ENCODE data around the gene LUC7L. TPM values are rescaled to one million over a fixed set of nuclear protein-coding genes. Genes with fewer than 3 reads are reported as not detected.
"Not testable (repeated sequence)": the region's sequence is repeated elsewhere in the genome, so short reads cannot be mapped to it uniquely, and the experiment has no call there.

LUC7L gene
- polyA plus RNA-seq, 3 donors: 36.1 to 83.2 (median 36.3) TPM

DNA sequence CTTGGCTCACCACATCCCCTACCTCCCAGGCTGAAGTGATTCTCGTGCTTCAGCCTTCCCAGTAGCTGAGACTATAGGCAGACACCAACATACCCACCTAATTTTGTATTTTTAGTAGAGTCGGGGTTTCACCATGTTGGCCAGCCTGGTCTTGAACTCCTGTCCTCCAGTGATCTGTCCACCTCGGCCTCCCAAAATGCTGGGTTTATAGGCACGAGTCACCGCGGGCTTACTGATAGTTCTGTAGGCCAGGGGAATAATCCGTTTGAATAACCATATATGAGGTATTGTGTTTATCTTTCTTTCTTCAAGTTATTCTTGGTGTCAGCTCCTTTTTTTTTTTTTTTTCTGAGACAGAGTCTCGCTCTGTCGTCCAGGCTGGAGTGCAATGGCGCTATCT lies 13.0 kb upstream of the LUC7L start:
- 88 to 90% (median 90%) methylated on average over 10 of the region's 10 CpGs for WGBS, 3 donors
- H3K27ac ChIP-seq (ENCODE audit: low read depth, low read length): no peak overlapping the region

DNA sequence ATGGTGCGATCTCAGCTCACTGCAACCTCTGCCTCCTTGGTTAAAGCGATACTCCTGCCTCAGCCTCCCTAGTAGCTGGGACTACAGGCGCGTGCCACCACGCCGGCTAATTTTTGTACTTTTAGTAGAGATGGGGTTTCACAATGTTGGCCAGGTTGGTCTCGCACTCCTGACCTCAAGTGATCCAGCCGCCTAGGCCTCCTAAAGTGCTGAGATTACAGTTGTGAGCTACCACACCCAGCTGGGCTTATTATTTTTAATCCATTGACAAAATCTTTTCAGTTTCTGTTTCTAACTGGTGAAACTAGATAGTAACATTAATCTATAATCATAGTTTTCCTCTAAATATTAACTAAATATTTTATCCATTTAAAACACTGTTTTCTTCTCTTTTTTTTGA lies 11.3 kb upstream of the LUC7L start:
- H3K27ac ChIP-seq (ENCODE audit: low read depth, low read length): no peak overlapping the region
- WGBS, 3 donors: 92 to 97% (median 92%) methylated on average over 8 of the region's 8 CpGs

DNA sequence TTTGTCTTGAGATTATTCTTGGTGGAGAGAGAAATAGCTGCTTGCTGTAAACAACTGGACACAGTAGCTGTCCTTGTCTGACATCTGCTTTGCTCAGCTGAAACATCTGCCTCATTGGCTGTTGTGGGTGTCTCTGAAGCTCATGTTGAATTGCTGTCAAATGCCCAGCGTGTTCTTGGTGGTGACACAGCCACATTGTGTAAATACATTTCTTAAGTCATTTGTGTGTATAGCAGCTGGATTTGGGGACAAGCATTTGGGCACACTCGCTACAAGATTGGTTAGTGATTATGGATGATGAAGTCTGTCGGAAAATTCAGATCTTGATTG lies 10.7 kb upstream of the LUC7L start:
- H3K27ac ChIP-seq (ENCODE audit: low read depth, low read length): no peak overlapping the region
- 37 to 75% (median 70%) methylated on average over 3 of the region's 3 CpGs for WGBS, 3 donors

DNA sequence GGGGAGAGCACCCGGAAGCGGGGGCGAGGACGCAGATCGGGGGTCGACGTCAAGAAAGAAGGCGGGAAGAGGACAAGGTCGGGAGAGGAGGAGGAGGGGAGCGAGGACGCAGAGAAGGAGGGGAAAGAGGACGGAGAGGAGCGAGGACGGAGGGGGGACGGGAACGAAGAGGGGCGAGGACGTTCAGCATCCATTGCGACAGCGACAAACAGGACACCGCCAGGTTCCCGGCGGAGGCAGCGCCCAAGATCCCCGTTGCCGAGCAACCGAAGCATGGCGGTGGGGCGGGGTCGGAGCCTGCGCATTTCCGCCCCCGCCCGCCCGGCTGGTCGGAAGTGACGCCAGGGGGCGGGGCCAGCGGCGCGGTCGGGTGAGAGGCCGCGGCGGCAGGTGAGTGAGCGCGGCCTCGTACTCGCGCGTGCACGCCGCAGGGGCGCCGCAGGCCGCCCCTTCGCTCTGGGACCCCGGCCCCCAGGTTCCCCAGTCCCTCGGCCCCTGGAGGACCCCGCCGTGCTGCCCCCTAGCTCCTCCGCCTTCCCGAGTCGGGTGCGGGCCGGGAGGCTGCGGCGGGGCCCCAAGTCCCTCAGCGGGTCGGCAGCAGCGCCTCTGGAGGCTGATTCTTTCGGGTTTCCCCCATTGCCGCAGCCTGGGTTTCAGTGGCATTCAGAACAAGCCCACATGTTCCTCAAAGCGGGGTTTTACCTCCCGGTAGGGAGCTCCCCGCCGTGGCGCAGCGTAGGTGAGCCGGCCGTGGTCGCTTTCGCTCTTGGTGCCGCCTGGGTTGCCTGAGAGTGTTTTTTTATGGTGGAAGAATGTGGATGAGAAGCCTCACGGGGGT lies 5.4 kb upstream of the LUC7L start, which contains the start of gene FAM234A:
TSS of gene FAM234A (plus strand) at position 354 of the 838 bp plus-strand sequence. CDS start 19,593 bp downstream, outside the sequence.
- WGBS, 3 donors: 0% methylated on average over 60 to 85 of the region's 85 CpGs
- H3K27ac ChIP-seq (ENCODE audit: low read depth, low read length): peak within 1 kb of the TSS; percentile 44

DNA sequence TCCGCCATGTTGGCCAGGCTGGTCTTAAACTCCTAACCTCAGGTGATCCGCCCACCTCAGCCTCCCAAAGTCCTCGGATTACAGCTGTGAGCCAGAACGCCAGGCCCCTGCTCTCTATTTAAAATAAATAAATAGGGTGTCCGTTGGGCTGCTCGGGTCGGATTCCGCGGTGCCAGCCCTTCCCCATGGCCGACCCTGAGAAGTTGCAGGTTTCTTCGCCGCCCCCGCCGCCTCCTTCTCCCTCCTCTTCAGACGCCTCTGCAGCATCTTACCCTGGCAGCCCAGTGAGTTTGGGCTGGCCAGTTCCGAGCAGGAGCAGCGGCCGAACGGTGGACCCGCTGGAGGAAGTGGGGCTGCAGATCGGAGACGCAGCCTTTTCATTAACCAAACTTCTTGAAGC lies 1.7 kb upstream of the LUC7L start:
- H3K27ac ChIP-seq (ENCODE audit: low read depth, low read length): no peak overlapping the region
- 77 to 85% (median 82%) methylated on average over 22 of the region's 22 CpGs for WGBS, 3 donors

DNA sequence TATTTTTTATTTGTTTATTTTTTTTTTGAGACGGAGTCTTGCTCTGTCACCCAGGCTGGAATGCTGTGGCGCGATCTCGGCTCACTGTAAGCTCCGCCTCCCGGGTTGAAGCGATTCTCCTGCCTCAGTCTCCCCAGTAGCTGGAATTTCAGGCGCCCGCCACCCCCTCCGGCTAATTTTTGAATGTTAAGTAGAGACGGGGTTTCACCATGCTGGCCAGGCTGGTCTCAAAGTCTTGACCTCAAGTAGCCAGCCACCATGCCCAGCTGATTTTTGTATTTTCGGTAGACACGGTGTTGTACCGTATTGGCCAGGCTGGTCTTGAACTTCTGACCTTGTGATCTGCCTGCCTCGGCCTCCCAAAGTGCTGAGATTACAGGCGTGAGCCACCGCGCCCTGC lies 1.1 kb upstream of the LUC7L start:
- not testable (repeated sequence) for H3K27ac ChIP-seq (ENCODE audit: low read depth, low read length)
- 92 to 96% (median 95%) methylated on average over 18 of the region's 18 CpGs for WGBS, 3 donors

DNA sequence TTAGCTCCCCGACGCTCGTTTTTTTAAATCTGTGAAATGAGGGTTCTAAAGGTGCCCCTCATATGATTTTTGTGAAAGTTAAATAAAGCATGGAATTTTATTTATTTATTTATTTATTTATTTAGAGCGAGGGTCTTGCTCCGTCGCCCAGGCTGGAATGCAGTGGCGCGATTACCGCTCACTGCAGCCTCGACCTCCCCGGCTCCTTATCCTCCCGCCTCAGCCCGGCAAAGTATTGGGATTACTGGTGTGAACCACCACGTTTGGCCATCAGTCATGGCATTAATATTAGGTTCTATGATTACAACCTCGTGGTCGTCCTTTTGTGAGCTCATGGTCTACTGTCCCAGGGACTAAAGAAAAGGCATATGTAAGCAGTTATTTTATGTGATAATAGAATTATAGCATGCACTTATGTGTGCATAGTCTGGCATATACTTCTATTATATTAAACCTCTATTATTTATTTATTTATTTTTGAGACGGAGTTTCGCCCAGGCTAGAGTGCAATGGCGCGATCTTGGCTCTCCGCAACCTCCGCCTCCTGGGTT lies 557 bp upstream of the LUC7L start:
- 70 to 84% (median 78%) methylated on average over 22 of the region's 22 CpGs for WGBS, 3 donors
- no peak overlapping the region for H3K27ac ChIP-seq (ENCODE audit: low read depth, low read length)

DNA sequence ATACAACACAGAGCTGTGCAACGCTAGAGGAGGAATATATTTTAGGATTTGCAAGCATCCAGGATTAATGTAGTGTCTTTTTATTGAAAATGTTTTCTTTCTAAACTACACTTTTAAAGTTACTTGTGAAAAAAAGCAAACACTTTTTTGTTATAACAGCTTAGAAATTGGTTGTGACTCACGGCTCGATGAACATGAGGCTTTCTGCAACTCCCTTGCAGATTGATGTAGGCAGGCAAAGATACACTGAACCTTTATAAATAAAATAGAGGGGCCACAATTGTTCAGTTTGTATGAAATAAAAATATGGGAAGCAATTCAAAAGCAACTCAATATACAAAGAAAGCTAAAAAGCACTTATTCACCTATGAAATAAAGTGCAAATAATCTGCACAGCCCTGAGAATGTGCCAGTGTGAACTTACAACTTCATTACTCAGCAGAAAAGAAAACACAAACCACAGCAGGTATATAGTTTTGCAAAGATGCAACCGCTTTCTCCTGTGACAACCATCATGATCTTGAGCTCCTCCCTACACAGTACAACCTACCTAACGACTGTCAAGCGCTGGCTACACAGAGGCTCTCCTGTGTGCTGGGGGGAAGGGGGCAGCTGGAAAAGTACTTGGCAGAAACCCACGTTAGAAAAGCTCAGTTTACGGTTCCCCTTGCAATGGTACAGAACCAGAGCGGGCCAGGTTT lies 948 bp downstream of the LUC7L start:
- WGBS, 3 donors: 13 to 22% (median 19%) methylated on average over 9 of the region's 9 CpGs

DNA sequence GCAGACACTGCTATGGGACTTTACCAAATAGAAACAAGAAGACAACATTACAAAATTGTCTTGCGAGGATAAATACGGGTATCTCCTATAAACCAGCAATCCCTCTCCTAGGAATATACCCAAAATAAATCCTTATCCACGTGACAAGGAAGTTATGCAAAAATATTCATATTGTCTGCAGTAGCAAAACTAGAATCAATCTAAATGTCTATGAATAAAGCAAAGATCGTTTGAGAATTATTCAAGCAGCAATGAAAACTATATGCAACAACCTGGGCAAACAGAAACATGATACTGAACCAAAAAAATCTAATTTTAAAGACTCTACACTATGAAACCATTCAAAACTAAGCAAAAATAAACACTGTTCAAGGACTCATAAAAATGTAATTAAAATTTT lies 9.2 kb downstream of the LUC7L start:
- WGBS, 3 donors: 64 to 79% (median 72%) methylated on average over 4 of the region's 4 CpGs
- H3K27ac ChIP-seq (ENCODE audit: low read depth, low read length): no peak overlapping the region

More for the DNA sequence above, 948 bp downstream of the LUC7L start:
- no peak overlapping the region for H3K27ac ChIP-seq (ENCODE audit: low read depth, low read length)

DNA sequence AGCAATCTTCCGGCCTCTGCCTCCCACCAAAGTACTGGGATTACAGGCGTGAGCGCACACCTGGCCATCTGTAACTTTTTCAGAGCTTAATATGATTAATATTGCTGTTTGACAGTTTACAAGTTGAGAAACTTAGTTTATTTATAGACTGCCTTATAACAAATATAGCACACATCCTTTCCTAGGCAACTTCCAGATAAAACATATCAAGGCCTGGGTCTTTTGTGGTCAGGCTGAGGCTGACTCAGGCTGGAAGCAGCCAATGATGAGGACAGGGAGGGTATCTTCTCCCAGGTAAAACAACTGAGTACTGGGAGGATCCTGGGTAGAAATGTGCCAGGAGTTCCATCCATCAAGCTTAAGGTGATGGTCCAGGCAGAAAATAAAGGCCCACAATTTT lies 16.2 kb downstream of the LUC7L start:
- 72 to 98% (median 92%) methylated on average over 3 of the region's 3 CpGs for WGBS, 3 donors

DNA sequence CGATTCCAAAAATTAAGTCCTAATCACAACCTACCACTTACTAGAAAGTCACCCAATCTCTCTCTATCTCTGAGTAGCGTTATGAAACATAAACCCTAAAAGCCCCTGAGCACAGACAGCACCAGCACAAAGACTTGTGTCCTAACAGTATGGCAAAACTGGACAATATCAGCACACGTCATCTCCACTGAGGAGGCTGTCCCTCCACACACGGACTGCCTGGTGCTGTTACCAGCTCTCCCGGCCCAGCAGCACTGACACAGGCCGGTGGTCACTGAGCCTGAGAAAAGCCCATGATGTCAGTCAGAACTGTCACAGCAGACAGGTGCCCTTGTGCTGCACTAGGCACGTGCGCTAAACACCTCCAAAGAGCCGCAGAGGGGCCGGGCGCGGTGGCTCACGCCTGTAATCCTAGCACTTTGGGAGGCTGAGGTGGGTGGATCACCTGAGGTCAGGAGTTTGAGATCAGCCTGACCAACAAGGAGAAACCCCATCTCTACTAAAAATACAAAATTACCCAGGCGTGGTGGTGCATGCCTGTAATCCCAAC lies 17.5 kb downstream of the LUC7L start:
- H3K27ac ChIP-seq (ENCODE audit: low read depth, low read length): not testable (repeated sequence)
- WGBS, 3 donors: 87 to 91% (median 87%) methylated on average over 14 of the region's 14 CpGs

More for the DNA sequence above, 16.2 kb downstream of the LUC7L start:
- H3K27ac ChIP-seq (ENCODE audit: low read depth, low read length): no peak overlapping the region

DNA sequence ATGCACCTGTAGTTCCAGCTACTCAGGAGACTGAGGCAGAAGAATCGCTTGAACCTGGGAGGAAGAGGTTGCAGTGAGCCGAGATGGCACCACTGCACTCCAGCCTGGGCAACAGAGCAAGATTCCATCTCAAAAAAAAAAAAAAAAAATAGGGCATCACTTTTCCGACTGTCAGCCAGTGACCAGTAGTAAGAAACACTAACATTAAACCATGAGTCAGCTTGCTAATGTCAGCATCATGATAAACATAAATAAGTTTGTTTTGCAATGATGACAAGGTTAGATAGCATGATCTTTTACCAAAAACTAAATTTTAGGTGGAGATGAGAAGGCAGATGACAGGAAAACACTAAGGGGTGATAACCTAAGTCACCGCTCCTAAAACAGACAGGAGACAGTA lies 19.9 kb downstream of the LUC7L start:
- WGBS, 3 donors: 86 to 96% (median 95%) methylated on average over 4 of the region's 4 CpGs
- H3K27ac ChIP-seq (ENCODE audit: low read depth, low read length): not testable (repeated sequence)

DNA sequence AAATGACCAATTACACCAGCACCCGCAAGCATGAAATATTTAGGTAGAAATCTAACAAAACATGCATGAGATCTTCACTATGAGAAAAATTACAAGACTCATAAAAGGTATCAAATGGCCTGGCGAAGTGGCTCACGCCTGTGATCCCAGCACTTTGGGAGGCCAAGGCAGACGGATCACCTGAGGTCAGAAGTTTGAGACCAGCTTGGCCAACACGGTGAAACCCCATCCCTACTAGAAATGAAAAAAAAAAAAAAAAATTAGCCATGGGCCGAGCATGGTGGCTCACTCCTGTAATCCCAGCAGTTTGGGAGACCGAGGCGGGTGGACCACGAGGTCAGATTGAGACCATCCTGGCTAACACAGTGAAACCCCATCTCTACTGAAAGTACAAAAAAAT lies 25.2 kb downstream of the LUC7L start:
- WGBS, 3 donors: 91 to 96% (median 94%) methylated on average over 9 of the region's 9 CpGs
- not testable (repeated sequence) for H3K27ac ChIP-seq (ENCODE audit: low read depth, low read length)

DNA sequence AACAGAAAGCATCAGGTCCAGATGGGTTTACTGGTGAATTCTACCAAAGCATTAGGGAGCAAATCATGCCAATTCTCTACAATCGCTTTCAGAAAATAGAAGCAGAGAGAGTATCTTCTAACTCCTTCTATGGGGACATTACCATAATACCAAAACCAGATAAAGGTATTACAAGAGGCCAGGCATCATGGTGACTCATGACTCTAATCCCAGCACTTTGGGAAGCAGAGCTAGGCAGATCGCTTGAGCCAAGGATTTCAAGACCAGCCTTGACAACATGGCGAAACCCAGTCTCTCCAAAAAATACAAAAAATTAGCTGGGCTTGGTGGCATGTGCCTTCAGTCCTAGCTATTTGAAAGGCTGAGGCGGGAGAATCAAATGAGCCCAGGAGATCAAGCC lies 26.0 kb downstream of the LUC7L start:
- WGBS, 3 donors: 91 to 98% (median 96%) methylated on average over 4 of the region's 4 CpGs

DNA sequence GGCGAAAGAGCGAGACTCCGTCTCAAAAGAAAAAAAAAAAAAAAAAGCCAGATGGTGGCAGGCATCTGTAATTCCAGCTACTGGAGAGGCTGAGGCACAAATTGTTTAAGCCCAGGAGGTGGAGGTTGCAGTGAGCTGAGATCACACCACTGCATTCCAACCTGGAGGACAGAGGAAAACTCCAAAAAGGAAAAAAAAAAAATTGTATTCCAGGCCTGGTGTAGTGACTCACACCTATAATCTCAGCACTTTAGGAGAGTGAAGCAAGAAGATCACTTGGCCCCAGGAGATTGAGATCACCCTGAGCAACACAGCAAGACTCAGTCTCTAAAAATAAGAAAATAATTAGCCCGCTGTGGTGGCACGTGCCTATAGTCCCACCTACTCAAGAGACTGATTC lies 28.9 kb downstream of the LUC7L start:
- WGBS, 3 donors: 92 to 99% (median 93%) methylated on average over 5 of the region's 5 CpGs
- no peak overlapping the region for H3K27ac ChIP-seq (ENCODE audit: low read depth, low read length)

More for the DNA sequence above, 26.0 kb downstream of the LUC7L start:
- H3K27ac ChIP-seq (ENCODE audit: low read depth, low read length): no peak overlapping the region

DNA sequence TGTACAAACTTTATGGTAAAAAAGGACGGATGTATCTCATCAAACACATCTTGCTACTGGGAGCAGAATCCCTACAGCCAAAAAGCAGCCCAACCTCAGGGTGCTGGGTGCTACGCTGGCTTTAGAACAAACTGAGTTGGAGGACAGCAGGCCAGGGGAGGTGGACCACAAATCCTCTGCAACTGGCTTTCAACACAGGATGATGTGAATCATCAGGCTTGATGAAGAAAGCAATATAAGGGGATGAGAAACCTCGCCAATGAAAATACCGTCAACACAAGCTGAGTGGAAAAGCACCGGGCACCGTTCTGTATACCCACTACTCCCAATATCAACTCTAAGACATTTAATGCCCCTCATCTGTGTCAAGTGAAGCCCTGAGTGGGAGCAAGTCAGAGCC lies 34.7 kb downstream of the LUC7L start:
- no peak overlapping the region for H3K27ac ChIP-seq (ENCODE audit: low read depth, low read length)
- WGBS, 3 donors: 86 to 97% (median 90%) methylated on average over 6 of the region's 6 CpGs

DNA sequence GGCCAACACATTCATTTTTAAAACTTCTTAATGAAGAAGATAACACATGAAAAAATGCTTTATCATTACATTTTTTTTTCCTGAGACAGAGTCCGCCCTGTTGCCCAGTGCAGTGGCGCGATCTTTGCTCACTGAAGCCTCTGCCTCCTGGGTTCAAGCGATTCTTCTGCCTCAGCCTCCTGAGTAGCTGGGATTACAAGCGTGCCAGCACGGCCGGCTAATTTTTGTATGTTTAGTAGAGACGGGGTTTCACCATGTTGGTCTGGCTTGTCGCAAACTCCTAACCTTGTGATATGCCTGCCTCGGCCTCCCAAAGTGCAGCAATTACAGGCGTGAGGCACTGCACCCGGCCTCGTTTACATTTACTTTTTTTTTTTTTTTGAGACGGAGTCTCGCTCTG lies 35.8 kb downstream of the LUC7L start:
- WGBS, 3 donors: 92 to 94% (median 93%) methylated on average over 13 to 15 of the region's 15 CpGs
- no peak overlapping the region for H3K27ac ChIP-seq (ENCODE audit: low read depth, low read length)

DNA sequence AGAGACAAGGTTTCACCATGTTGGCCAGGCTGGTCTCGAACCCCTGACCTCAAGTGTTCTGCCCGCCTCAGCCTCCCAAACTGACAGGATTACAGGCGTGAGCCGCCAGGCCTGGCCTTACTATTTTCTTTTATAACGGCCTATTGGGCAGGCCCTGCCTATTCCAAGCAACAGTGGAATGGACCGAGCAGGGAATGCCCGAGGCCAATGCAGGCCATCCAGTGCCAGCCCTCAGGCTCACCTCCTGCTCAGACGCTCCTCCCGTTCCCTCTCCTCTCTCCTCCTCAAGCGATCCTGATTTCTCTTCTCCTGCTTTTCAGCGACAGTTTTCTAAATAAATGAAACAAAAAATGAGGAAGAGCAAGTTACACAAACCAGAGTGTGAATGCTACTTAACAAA lies 36.6 kb downstream of the LUC7L start:
- no peak overlapping the region for H3K27ac ChIP-seq (ENCODE audit: low read depth, low read length)
- WGBS, 3 donors: 93 to 96% (median 95%) methylated on average over 11 of the region's 11 CpGs

DNA sequence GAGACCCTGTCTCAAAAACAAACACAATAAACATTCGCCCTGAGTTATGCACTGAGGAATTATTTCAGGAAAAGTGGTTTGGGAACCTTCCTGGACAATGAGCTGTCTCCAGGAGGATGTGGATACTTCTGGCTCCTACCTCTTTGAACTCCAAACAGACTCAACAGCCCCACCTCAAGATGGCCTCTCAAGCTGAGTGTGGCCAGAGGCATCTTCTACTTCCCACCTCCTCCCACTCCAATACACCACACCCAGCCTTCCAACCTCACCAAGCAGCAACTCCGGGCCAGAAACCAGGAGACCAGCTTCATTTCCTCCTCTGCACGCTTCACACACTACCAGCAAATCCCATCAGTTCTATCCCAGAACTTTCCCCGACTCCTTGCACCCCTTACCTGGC lies 37.4 kb downstream of the LUC7L start:
- WGBS, 3 donors: 84 to 90% (median 86%) methylated on average over 4 of the region's 4 CpGs
- no peak overlapping the region for H3K27ac ChIP-seq (ENCODE audit: low read depth, low read length)
